GM18502 (cell line): ENCODE measurements around the gene SCN2A.
"Not testable (repeated sequence)": the region's sequence is repeated elsewhere in the genome, so short reads cannot be mapped to it uniquely, and the experiment has no call there.

Experiments used
- ATAC-seq: cut with Tn5 transposase; IDR thresholded peaks from one replicate; pipeline ENCODE4 v1.9.1; 2021; ENCODE audit warnings: mild to moderate bottlenecking; ENCODE audit not compliant: unreplicated experiment, poor library complexity

The SCN2A gene

DNA sequence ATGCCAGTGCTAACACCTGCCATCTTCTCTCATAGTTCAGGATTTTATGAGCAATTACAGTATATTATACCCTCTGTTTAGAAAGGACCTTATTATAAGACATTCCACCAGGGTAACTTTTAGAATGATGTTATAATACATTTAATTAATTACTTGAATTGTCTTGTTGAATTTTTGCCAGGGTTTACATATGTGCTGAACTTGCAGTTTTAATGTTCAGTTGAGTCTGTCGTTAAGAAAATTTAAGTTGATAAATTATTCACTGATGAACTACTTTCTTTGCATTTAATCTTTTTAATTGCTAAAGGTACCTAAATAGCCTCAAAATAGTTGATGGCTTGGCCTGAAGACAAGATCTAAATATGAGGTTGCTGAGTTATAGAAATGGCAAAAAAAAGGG, 68.1 kb downstream of the SCN2A start:
- ATAC-seq, result no peak

DNA sequence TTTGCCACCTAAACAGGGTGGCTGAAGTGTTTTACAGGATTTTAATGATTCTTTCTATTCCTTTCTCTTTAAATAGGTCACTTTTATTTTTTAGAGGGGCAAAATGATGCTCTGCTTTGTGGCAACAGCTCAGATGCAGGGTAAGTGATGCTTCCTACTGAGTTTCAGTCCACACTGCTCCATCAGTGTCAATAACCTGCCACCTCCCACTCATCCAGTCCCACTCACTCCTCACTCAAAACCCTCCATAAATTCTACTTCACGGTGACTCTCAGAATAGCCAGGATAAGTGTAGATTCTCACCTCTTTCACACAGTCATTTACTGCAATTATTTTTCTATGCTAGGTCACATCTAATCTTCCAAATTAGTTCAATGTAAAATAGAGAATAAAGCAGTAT, 72.7 kb downstream of the SCN2A start:
- ATAC-seq, result no peak

DNA sequence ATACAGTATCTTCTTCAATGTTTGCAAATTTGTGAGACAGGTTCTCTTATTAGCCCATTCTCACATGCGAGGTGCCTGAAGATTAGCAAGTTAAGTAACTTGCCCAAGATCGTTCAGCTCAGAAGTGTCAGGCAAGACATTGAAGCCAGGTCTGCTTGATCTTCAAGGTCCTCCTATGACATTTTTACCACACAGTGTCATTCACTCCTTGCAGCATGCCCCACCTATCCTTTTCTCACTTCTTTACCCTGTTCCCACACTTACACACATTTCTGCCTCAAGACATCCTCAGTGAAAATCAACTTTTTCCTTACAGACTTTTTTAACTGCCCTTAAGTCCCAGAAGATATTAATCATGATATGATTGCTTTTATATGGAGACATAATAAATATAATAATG, 73.8 kb downstream of the SCN2A start:
- no peak for ATAC-seq

DNA sequence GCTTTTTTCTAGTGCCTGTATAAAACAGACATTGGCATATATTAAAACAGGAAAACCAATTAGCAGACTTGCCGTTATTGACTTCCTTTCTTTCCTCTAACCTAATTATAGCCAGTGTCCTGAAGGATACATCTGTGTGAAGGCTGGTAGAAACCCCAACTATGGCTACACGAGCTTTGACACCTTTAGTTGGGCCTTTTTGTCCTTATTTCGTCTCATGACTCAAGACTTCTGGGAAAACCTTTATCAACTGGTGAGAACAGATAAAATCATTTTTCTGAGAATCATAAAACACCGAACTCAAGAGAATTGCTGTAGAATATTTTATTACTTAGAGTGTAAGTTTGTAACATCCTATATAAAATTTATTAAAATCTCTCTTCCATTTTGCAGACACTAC, 74.3 kb downstream of the SCN2A start:
- no peak for ATAC-seq

DNA sequence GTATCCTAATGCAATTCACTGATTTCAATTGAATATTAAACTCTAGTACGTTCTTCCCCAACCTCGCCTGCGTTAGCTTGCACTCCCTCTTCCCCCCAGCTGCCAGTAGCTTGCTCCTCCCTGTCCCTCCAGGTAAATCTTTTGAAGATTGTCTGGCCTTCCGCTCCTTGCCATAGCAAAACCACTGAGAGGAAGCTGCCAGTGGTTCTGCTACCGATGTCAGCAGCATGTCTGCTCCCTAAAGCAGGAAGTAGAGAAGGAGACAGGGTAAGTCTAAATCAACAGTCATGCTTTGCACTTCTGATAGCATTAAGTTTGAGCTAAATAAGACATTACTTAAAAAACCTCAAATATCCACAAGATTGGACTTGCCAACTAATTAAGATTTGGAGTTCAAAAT, 89.1 kb downstream of the SCN2A start:
- ATAC-seq, result no peak

DNA sequence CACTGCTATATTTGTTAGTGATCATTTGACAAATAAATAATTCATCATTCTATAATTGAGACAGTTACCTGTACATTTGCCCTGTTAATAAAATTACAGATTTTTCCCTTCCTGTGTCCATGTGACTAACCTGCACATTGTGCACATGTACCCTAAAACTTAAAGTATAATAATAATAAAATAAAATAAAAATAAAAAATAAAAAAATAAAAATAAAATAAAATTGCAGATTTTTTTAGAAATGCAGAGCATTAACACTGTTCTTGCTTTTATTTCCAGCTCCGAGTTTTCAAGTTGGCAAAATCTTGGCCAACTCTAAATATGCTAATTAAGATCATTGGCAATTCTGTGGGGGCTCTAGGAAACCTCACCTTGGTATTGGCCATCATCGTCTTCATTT, 105.1 kb downstream of the SCN2A start:
- ATAC-seq, result not testable (repeated sequence)

DNA sequence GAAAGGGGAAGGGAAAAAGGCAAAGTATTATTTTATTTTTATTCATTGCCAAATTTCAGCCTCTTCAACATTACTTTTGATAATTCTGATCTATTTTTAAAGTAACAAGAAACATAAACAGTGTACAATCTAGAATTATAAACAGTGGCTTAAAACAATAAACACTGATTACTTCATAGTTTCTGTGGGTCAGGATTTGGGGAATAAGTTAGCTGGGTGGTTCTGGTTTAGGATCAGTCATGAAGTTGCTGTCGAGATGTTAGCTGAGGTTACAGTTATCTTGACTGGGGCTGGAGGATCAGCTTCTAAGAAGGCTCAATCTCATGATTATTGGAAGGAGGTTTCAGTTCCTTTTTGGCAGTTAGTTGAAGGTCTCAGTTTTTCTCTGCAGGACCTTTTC, 109.2 kb downstream of the SCN2A start:
- no peak for ATAC-seq

DNA sequence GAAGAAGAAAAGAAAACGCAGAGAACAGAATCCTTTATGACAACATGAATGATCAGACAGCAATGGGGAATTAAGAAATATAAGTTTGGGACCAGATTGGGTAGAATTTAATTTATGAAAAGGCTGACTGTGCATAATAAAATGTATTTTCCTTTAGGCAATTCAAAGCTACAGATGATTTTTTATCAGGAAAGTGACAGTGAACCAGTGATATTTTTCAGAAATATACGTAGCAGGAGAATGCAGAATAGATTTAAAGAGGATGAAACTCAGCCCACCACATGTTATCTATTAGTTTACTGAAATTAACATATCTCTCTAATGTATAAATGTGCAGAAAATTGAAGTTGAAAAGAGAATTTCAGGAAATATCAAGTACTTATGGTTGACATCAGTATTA, 110.0 kb downstream of the SCN2A start:
- ATAC-seq, result no peak

DNA sequence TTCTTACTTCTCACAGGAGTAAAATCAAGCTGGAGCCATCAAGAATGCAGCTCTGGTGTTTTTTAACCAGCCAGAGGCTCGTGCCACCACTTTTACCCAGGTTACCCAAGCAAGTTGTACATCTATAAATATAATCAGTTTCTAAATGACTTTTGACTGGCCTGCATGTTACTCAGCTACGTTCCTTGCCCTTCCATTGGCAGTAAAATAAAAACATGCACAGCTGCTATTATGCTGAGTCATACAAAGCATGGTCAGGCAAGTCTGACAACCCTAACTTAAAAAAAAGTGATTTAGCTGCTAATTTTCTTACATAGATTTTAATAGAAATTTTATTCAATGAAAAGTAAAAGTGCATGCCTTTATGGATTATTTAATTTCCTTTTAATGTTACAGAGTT, 118.5 kb downstream of the SCN2A start:
- ATAC-seq, result peak; percentile 95

DNA sequence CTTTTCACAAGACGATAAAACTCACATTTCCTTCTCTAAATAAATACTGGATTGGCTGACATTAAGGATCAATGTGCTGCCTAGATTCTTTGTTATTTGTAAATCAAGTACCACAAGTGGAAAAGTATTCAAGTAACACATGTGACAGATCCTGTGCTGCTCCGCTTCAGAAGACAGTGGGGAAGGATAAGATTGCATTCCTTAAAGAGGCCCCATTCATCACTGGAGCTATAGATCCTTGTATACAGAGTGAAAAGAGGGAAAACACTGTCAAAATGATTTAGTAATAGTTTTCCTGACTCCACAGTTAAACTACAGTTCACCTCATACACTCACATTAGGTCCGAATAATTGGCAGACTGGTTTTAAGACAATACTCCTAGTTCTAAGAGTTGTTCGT, 122.3 kb downstream of the SCN2A start:
- no peak for ATAC-seq

DNA sequence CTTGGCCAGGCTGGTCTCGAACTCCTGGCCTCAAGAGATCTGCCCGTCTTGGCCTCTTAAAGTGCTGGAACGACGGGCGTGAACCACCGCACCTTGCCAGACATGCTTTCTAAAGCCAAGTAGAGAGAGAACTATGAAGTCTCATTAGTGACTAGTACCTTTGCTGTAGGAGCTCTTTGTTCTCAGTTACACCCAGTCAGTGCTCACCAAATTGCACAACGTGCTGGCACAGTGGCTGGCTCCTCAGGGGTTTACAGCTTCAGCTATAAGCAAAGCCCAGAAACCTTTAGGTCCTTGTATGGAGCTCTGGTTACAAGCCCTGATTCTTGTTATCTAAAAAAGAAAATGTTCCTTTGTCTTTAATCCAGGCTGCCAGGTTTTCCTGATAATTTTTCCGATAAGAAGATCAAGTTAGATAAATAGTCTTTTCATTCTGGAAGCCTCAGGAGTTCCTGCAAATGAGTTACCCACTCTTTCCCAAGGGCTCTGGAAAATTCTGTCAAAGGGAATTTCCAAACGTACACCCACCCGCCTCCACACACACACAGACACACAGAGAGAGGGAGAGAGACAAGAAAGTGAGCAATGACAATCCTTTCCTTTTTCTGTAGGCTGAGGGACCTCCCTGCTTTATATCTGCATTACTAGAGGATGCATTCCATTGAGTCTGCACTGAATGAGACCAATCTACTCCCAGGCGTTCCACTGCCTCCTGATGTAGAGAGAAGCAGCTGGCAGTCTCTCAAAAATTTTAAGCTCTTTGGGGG, 130.1 kb downstream of the SCN2A start:
- no peak for ATAC-seq

DNA sequence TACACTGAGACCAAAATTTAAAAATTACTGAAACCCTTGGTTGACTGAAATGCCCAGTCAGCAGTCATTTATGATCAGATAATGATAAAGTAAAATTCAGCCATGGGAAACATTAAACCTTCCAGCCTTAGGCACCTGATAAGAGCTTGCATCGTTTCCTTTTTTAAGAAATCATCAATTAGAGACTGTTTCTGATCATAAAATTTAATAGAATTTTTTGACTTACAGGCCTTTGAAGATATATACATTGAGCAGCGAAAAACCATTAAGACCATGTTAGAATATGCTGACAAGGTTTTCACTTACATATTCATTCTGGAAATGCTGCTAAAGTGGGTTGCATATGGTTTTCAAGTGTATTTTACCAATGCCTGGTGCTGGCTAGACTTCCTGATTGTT, 130.7 kb downstream of the SCN2A start:
- no peak for ATAC-seq

DNA sequence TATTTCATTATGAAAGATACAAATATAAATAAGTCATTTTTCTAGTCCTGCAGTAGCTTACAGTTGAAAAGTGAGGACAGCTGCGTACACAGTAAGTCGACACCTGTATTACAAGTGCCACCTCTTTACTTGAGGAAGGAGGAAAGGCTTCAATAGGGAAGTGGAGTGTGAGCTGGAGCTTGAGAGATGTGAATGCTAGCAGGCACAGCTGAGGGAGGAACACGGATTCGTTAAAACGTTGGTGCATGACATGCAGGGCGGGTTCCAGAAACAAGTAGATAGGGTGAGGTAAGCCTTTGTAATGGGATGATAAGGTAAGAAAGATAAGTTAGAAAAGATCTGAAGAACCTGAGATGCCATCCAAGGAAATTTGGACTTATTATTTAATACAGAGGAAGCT, 132.1 kb downstream of the SCN2A start:
- ATAC-seq, result no peak

DNA sequence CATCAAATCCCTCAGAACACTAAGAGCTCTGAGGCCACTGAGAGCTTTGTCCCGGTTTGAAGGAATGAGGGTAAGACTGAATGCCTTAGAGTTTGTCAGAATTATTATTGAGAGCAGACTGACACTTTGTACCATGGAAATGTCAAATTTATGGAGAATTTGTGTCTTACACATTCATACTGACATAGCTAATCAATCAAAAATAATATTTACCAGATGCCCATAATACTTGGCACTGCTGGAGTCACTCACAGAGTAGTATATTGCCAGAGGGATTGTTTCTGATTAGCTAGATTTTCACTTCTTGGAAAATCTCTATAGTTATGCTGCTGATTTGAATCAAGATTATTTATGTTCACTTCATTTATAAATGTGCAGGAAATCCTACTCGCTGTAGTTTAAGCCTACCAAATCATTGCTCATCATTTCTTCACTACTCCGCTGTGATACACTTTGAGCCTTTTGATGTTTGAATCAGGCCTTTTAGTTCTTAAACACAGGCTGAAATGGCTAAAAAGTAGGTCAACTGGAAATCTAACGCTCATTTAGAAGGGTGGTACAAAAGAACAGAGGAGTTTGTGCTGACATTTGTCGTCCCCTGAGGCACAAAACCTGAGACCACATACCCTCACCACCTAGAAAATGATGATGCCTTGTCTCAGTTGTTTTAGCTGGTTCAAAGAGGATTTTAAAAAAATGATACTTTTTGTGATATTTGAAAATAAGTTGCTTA, 134.2 kb downstream of the SCN2A start:
- ATAC-seq, result no peak

DNA sequence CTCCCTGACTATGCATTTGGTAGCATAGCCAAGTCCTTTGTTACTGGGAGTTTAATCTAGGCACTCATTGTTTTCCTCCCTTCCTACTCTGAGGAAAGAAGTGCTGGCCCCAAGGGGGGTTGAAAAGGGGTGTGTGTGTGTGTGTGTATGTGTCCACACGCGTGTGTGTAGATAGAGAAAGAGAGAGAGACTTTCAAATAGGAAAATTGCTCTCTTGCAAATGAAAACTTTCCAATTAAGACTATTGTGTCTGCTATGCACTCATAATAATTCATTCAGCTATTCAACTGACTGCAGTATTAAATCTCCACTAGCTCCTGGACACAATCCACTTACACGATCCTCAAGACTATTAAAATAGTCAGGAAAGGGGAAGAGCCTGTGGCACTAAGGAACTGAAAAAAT, 137.4 kb downstream of the SCN2A start:
- ATAC-seq, result no peak

DNA sequence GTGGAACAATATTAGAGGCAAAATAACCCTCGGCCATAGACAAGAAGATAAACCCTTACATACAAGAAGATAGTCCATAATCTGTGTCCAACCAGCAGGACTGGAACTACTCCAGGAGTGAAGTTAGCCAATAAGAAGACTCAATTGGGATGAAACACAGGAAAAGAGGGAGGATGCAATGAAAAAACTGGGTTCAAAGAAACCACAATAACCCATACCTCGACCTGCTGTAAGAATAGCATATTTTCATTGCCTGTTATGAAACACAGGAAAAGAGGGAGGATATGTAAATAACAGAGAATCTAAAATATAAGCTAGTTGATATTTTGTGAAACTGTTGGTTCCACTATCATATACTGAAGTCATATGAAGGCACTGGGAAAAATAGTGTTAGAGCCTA, 143.1 kb downstream of the SCN2A start:
- no peak for ATAC-seq

DNA sequence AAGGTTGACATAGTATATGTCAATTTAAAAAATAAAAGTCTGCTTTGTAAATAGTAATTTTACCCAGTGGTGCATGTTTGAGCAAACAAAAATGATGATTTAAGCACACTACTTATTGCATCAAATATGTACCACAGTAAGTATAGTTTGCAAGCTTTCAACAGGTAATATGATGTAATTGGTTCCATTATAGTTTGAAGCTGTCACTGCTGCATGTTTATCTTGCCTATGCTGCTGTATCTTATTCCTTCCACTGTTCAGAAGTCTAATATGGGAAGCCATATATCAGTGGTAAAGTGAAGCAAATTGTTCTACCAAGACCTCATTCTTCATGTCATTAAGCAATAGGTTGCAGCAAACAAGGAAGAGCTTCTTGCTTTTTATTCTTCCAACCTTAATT, 151.7 kb downstream of the SCN2A start:
- no peak for ATAC-seq

DNA sequence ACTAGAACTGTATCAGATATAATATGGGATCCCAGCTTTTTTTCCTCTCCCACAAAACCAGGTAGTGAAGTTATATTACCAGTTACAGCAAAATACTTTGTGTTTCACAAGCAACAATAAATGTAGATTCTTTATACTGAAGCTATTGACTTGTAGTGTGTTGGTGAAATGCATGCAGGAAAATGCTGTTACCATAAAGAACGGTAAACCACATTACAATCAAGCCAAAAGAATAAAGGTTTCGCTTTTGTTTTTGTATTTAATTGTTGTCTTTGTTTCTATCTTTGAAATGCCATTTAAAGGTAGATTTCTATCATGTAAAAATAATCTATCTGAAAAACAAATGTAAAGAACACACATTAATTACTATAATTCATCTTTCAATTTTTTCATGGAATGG, 152.6 kb downstream of the SCN2A start:
- ATAC-seq, result no peak

DNA sequence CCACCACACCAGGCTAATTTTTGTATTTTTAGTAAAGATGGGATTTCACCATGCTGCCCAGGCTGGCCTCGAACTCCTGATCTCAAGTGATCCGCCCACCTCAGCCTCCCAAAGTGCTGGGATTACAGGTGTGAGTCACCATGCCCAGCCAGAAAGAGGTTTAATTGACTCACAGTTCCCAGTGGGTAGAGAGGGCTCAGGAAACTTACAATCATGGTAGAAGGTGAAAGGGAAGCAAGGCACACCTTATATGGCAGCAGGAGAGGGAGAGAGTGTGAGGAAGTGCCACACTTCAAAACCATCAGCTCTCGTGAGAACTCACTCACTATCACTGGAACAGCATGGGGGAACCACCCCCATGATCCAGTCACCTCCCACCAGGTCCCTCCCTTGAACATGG, 159.4 kb downstream of the SCN2A start:
- not testable (repeated sequence) for ATAC-seq

DNA sequence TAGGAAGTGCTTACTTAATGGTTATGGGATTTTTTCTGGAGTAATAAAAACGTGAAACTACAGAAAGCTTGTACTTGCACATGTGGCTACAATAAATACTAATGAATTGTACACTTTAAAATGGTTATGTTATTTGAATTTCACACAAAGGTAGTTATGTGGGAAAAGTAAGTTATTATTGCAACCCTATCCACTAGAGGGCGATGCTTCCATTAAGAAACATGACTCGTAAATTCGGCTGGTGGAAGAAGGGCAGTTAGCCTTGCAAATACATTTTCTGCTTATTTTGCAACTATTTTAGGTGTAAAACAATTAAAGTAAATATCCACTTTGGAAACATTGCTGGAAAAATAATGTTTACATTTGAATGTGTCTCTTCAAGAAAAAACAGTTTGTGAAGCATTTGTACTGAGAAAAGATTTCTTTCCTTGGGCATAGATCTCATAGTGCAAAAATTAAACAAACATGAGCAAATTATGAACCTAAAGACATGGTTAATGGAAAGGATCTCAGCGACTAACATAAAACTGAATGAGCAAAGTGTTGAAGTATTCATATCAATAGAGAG, 162.2 kb downstream of the SCN2A start:
- peak; percentile 80 for ATAC-seq

DNA sequence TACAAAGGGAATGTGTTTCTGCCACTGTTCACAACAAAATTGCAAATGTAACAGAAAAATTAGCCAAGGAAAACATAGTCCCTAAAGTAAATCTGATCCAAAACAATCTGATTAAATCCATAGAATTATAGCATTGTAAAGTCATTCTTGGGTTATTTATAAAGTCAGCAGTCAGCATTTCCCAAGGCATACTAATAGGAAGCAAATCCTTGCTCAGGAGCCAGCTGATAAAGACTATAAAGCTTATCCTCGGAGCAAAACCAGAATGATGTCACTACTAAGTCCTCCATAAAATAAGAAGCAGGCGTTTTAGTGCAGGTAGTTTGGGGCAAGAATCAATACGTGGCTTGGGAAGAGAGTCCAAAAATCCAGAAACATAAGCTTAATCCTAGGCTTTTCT, 162.9 kb downstream of the SCN2A start:
- no peak for ATAC-seq

DNA sequence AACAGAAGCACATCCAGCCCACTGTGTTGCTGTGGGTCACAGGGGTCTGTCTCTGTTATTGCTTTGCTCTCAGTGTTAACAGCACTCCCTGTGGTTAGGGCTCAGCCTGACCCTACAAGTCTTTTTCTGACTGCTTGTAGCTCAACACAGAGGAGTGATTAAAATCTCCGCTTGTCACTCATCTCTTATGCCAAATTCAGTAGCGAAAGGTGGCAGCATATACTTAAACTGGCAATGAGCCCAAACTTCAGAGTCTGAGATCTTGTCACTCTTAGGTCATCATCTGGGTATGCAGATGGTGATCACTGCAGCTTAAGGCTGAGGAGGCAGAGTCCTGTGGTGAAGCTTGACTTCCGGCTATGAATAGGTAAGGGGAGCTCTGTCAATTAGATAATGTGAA, 167.0 kb downstream of the SCN2A start:
- ATAC-seq, result no peak
